Cardiac muscle cell (in vitro differentiated cells and primary cell): Measurements from ENCODE around the gene KCNH6. TPM values are rescaled to one million over a fixed set of nuclear protein-coding genes. Genes with fewer than 3 reads are reported as not detected.
A peak's percentile ranks its signal among the peaks of the same experiment; 100 is the strongest.

ENCODE experiments used
- DNase-seq, 2 donors: peaks; one replicate each; pipeline versions ENCODE4 v3.0.0 to v3.0.0-alpha.2; 2010 to 2017; ENCODE audit warnings: low read depth in 1 of 2, low spot score in 1 of 2
- H3K27ac ChIP-seq: fragments of 200-600 bp; sonication (generic); 2 replicates; pipeline ENCODE4 v1.5.1; 2016
- H3K27me3 ChIP-seq: fragments of 200-600 bp; sonication (generic); 2 replicates; pipeline ENCODE4 v1.6.0; 2016; ENCODE audit warnings: control low read depth
- H3K36me3 ChIP-seq: fragments of 200-600 bp; sonication (generic); 2 replicates; pipeline ENCODE4 v1.5.1; 2016; ENCODE audit warnings: control low read depth
- H3K4me1 ChIP-seq: fragments of 200-600 bp; sonication (generic); 2 replicates; pipeline ENCODE4 v1.8.1; 2017; ENCODE audit warnings: low read depth, mild to moderate bottlenecking, mixed run types
- H3K4me3 ChIP-seq: fragments of 200-600 bp; sonication (generic); 2 replicates; pipeline ENCODE4 v1.5.1; 2016; ENCODE audit warnings: mild to moderate bottlenecking
- H3K9me3 ChIP-seq: fragments of 200-600 bp; sonication (generic); 2 replicates; pipeline ENCODE4 v1.5.1; 2017; ENCODE audit warnings: low read depth, mild to moderate bottlenecking, control low read depth
- polyA plus RNA-seq: library from polyadenylated mRNA; unstranded; fragments of >200 nt; fragmentation: Nextera tagmentation; extraction: Ambion mirVana; gene quantifications from 2 replicates; pipeline ENCODE4 v1.2.1, GENCODE V29; 2016
- total RNA-seq: library from RNA; depleted of rRNA; stranded (reverse); fragments of >200 nt; gene quantifications from 2 replicates; pipeline ENCODE4 v1.2.3, GENCODE V29; 2016
- TF ChIP-seq, protein P1 (sequence below): IDR thresholded peaks from 2 replicates; pipeline ENCODE4 v1.5.1; 2012; ENCODE audit warnings: low read depth, mild to moderate bottlenecking, low read length

Gene KCNH6
- total and polyA plus RNA-seq, 2 experiments from 2014 or later = 0.06 to 0.44 TPM

DNA sequence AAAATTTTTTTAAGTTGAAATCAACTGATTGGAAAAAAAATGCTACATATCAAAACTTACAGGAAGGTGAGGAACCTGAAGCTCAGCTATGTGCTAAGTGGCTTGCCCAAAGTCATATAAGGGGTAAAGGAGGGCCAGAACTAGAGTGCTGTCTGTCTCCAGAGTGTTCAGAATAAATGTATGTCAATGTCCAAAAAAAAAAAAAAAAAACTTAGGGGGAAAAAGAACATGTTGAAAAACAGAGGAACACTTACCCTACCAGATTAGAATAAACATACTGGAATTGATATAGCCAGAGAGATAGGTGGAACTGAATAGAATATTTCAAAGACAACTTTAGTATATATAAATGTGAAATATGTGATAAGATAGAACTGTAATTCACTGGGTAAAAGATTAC, 38.7 kb downstream of the KCNH6 start:
- no peaks in the 10 kb centered on the region for H3K36me3 ChIP-seq
- H3K4me3 ChIP-seq = no peak overlapping the region
- no peaks in the 10 kb centered on the region for H3K9me3 ChIP-seq
- H3K27me3 ChIP-seq = no peaks in the 10 kb centered on the region
- TF ChIP-seq, protein P1, sequence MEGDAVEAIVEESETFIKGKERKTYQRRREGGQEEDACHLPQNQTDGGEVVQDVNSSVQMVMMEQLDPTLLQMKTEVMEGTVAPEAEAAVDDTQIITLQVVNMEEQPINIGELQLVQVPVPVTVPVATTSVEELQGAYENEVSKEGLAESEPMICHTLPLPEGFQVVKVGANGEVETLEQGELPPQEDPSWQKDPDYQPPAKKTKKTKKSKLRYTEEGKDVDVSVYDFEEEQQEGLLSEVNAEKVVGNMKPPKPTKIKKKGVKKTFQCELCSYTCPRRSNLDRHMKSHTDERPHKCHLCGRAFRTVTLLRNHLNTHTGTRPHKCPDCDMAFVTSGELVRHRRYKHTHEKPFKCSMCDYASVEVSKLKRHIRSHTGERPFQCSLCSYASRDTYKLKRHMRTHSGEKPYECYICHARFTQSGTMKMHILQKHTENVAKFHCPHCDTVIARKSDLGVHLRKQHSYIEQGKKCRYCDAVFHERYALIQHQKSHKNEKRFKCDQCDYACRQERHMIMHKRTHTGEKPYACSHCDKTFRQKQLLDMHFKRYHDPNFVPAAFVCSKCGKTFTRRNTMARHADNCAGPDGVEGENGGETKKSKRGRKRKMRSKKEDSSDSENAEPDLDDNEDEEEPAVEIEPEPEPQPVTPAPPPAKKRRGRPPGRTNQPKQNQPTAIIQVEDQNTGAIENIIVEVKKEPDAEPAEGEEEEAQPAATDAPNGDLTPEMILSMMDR = no peak
- H3K4me1 ChIP-seq = no peaks in the 10 kb centered on the region
- DNase-seq = no peak
- H3K27ac ChIP-seq = no peak overlapping the region

- no peaks in the 10 kb centered on the region for H3K27me3 ChIP-seq
- H3K36me3 ChIP-seq = no peaks in the 10 kb centered on the region
- no peak overlapping the region for H3K27ac ChIP-seq
- no peaks in the 10 kb centered on the region for H3K4me1 ChIP-seq
- H3K9me3 ChIP-seq = no peaks in the 10 kb centered on the region
- H3K4me3 ChIP-seq = no peak overlapping the region
- TF ChIP-seq, protein P1 = no peak
- no peak for DNase-seq
Measured at GRCh38 chr17:63563339-63563738, 40.2 kb downstream of the KCNH6 start.

- TF ChIP-seq, protein P1 = no peak
- H3K27me3 ChIP-seq = no peaks in the 10 kb centered on the region
- no peaks in the 10 kb centered on the region for H3K4me1 ChIP-seq
- no peak overlapping the region for H3K4me3 ChIP-seq
- no peaks in the 10 kb centered on the region for H3K36me3 ChIP-seq
- H3K27ac ChIP-seq = no peak overlapping the region
- DNase-seq = no peak
- no peaks in the 10 kb centered on the region for H3K9me3 ChIP-seq
Measured at GRCh38 chr17:63564562-63564961, 41.4 kb downstream of the KCNH6 start.

DNA sequence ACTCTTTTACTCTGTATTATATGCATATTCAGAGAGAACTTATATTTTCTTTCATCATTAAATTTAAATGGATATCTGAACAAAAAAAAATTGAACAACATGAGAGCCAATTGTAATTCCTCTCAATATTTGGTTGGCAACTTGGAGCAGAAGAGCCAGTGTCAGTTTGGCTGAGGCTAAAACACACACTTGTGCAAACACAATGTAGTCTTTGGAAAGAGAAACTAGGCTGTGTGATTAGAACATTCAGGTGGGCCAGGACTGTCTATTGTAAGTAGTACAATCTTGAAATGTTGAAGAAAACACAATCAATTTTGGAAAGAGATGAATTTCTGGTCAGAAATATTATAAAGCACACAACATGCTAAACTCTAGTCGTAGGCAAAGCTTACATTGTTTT, 44.1 kb downstream of the KCNH6 start:
- Histone ChIP-seq H3K36me3 (no peaks in the 10 kb centered on the region), H3K4me3 (no peak overlapping the region), H3K9me3 (no peaks in the 10 kb centered on the region), H3K4me1 (peaks cover 12% of the 10 kb centered on the region), H3K27ac (no peak overlapping the region), H3K27me3 (no peaks in the 10 kb centered on the region)
- TF ChIP-seq, protein P1 = no peak
- DNase-seq = no peak

GRCh38 chr17:63568563-63568962, 45.4 kb downstream of the KCNH6 start:
- no peaks in the 10 kb centered on the region for H3K36me3 ChIP-seq
- TF ChIP-seq, protein P1 = no peak
- no peaks in the 10 kb centered on the region for H3K27me3 ChIP-seq
- no peak overlapping the region for H3K4me3 ChIP-seq
- DNase-seq = no peak
- H3K4me1 ChIP-seq = peaks cover 16% of the 10 kb centered on the region
- no peaks in the 10 kb centered on the region for H3K9me3 ChIP-seq
- peak overlapping the region; percentile 22 for H3K27ac ChIP-seq
